Heart left ventricle (tissue), 13 donors: ENCODE results near the gene STK32C.

Source experiments
- CTCF ChIP-seq, 12 donors: fragments of 200-600 bp; sonication (generic) in 4 of 12; IDR thresholded peaks; one replicate each; pipeline versions ENCODE4 v1.5.0 to v1.8.0; 2018 to 2022; ENCODE audit warnings: antibody characterized with exemption in 12 of 12, mild to moderate bottlenecking in 5 of 12
- POLR2A ChIP-seq, 2 donors: fragments of 450-650 bp; IDR thresholded peaks; one replicate each; pipeline ENCODE4 v1.6.1; 2017; ENCODE audit warnings: antibody characterized with exemption in 2 of 2, mild to moderate bottlenecking in 2 of 2, moderate library complexity in 2 of 2
- donor health status: ischemic (EF 13 %, LVEDD 7.1; RV severe dilation, severe dysfunction).
- donor health status: DM: no; HTN: yes; CAD: no.
- donor health status: DM: no; HTN: no; CAD: no.
- donor health status: ischemic (EF 25% LVEDD 6.9; RV normal size, moderate dysfunction).
- donor health status: ischemic (EF 25% LVEDD 5.7; RV mildly dilated, moderate dysfunction).
- donor health status: ischemic (EF 35%, LVEDD 5.7; RV mildly dilated, moderate dysfunction).
- donor health status: nonischemic (EF 11% LVEDD 7.7; RV severe dilation, severe dysfunction).
- donor health status: DM: yes; HTN: yes; CAD: no.
- donor health status: PGD.
- donor health status: ischemic (EF 29% LVEDD 5.4; RV normal size, mild dysfunction).
- donor health status: nonischemic (EF 23%, LVEDD 6.1; RV moderate dilation, normal function).

GRCh38 chr10:132206377-132206745 lies 101.4 kb downstream of the STK32C start:
- TF ChIP-seq CTCF (IDR thresholded peaks at IDR 0.05) = no peak
- no peak for TF ChIP-seq POLR2A (IDR thresholded peaks at IDR 0.05)
